HepG2 (cell line): ENCODE data around the gene PVRIG. TPM values are rescaled to one million over a fixed set of nuclear protein-coding genes. Genes with fewer than 3 reads are reported as not detected.

ENCODE experiments used
- CSRNP1 ChIP-seq: sonication (generic); formaldehyde crosslinking; IDR thresholded peaks from 2 replicates; pipeline ENCODE4 v1.8.1; 2023; ENCODE audit warnings: mild to moderate bottlenecking, missing genetic modification reagents
- FOXP4 ChIP-seq: sonication (generic); formaldehyde crosslinking; IDR thresholded peaks from 2 replicates; pipeline ENCODE4 v1.4.0; 2020; ENCODE audit warnings: missing genetic modification reagents
- KDM5B ChIP-seq: sonication (generic); formaldehyde crosslinking; IDR thresholded peaks from 2 replicates; pipeline ENCODE4 v1.4.0; 2020; ENCODE audit warnings: missing genetic modification reagents, mild to moderate bottlenecking, borderline replicate concordance
- LCORL ChIP-seq, 2 experiments: fragments of 450-650 bp in 1 of 2; sonication (generic) in 1 of 2; formaldehyde crosslinking in 1 of 2; IDR thresholded peaks; 2 replicates each; pipeline versions ENCODE4 v1.5.0 to v1.6.1; 2017 to 2020; ENCODE audit warnings: antibody characterized with exemption in 1 of 2, missing genetic modification reagents in 1 of 2
- MTA3 ChIP-seq: sonication (generic); formaldehyde crosslinking; IDR thresholded peaks from 2 replicates; pipeline ENCODE4 v1.4.0; 2020; ENCODE audit warnings: missing genetic modification reagents
- MZF1 ChIP-seq: sonication (generic); formaldehyde crosslinking; IDR thresholded peaks from 2 replicates; pipeline ENCODE4 v1.8.1; 2023; ENCODE audit warnings: mild to moderate bottlenecking, missing genetic modification reagents, borderline replicate concordance
- ZFAT ChIP-seq: sonication (generic); formaldehyde crosslinking; conservative IDR thresholded peaks from 2 replicates; pipeline ENCODE4 v1.8.1; 2023; ENCODE audit warnings: missing genetic modification reagents, inconsistent platforms
- ZNF407 ChIP-seq: sonication (generic); formaldehyde crosslinking; IDR thresholded peaks from one replicate; pipeline ENCODE4 v1.5.1; 2020; ENCODE audit warnings: mild to moderate bottlenecking, missing genetic modification reagents; ENCODE audit errors: not compliant biosample characterization
- ZNF891 ChIP-seq: sonication (generic); formaldehyde crosslinking; IDR thresholded peaks from 2 replicates; pipeline ENCODE4 v1.5.0; 2020; ENCODE audit warnings: mild to moderate bottlenecking, missing genetic modification reagents
- polyA plus RNA-seq, 8 experiments: library from polyadenylated mRNA; depleted of rRNA in 3 of 8; stranded (reverse) in 7 of 8; unstranded in 1 of 8; fragments of >200 nt; fragmentation: Illumina TruSeq in 4 of 8; extraction: Trizol in 4 of 8; gene quantifications; 2 replicates each; pipeline versions ENCODE4 v1.2.1 to v1.2.3, GENCODE V29; 2011 to 2016; ENCODE audit warnings: low read depth in 4 of 8, missing spikeins in 1 of 8, mixed read lengths in 1 of 8; ENCODE audit not compliant: insufficient read depth in 1 of 8
- total RNA-seq, 5 experiments: library from RNA; depleted of rRNA; stranded (reverse); fragments of >200 nt; fragmentation: Illumina TruSeq; extraction: Trizol; gene quantifications; 2 replicates each; pipeline ENCODE4 v1.2.3, GENCODE V29; 2016; ENCODE audit warnings: low read depth in 1 of 5
- TF ChIP-seq, protein P1 (sequence below): sonication (generic); formaldehyde crosslinking; IDR thresholded peaks from 2 replicates; pipeline ENCODE4 v1.4.0; 2020; ENCODE audit warnings: mild to moderate bottlenecking, missing genetic modification reagents
- TF ChIP-seq, protein P2 (sequence below): sonication (generic); formaldehyde crosslinking; IDR thresholded peaks from 2 replicates; pipeline ENCODE4 v1.8.1; 2022; ENCODE audit warnings: low read depth, mild to moderate bottlenecking, missing genetic modification reagents

The PVRIG gene
- total and polyA plus RNA-seq, 2 of the 13 experiments (the other 11 are each of a cell fraction or from before 2014, with no cell fraction given), result not detected

GRCh38 chr7:100177045-100178001 lies 42.4 kb upstream of the PVRIG start, which contains the start of the genes GPC2 and STAG3 (continued):
- TF ChIP-seq ZNF407 (CRISPR knock-in tag) (no peak), CSRNP1 (CRISPR knock-in tag) (0 out of 2 replicates have a peak, but pooled peaks have one; percentile 40), FOXP4 (CRISPR knock-in tag) (no peak), MZF1 (CRISPR knock-in tag) (no peak), LCORL (IDR thresholded peaks at IDR 0.05) (no peak), LCORL (CRISPR knock-in tag; IDR thresholded peaks at IDR 0.05) (no peak), KDM5B (CRISPR knock-in tag) (peak; percentile 83; the same call in 1 of the 2 replicates), ZFAT (no peak), ZNF891 (CRISPR knock-in tag) (peak; percentile 81), MTA3 (CRISPR knock-in tag) (no peak)
- TF ChIP-seq, protein P1, sequence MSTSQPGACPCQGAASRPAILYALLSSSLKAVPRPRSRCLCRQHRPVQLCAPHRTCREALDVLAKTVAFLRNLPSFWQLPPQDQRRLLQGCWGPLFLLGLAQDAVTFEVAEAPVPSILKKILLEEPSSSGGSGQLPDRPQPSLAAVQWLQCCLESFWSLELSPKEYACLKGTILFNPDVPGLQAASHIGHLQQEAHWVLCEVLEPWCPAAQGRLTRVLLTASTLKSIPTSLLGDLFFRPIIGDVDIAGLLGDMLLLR, result no peak
- TF ChIP-seq, protein P2, sequence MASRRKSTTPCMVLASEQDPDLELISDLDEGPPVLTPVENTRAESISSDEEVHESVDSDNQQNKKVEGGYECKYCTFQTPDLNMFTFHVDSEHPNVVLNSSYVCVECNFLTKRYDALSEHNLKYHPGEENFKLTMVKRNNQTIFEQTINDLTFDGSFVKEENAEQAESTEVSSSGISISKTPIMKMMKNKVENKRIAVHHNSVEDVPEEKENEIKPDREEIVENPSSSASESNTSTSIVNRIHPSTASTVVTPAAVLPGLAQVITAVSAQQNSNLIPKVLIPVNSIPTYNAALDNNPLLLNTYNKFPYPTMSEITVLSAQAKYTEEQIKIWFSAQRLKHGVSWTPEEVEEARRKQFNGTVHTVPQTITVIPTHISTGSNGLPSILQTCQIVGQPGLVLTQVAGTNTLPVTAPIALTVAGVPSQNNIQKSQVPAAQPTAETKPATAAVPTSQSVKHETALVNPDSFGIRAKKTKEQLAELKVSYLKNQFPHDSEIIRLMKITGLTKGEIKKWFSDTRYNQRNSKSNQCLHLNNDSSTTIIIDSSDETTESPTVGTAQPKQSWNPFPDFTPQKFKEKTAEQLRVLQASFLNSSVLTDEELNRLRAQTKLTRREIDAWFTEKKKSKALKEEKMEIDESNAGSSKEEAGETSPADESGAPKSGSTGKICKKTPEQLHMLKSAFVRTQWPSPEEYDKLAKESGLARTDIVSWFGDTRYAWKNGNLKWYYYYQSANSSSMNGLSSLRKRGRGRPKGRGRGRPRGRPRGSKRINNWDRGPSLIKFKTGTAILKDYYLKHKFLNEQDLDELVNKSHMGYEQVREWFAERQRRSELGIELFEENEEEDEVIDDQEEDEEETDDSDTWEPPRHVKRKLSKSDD (CRISPR knock-in tag), result no peak
